H9 (cell line): Measurements from ENCODE around the gene ORC1. TPM values are rescaled to one million over a fixed set of nuclear protein-coding genes. Genes with fewer than 3 reads are reported as not detected.

Source experiments
- DNase-seq: peaks from one replicate; pipeline ENCODE4 v3.0.0-alpha.2; 2017
- H2AFZ ChIP-seq: one replicate; pipeline ENCODE4 v1.6.1; 2013; ENCODE audit warnings: mild to moderate bottlenecking, low read length, control low read depth, moderate library complexity
- H2AK5ac ChIP-seq: 2 replicates; pipeline ENCODE4 v1.6.1; 2013; ENCODE audit warnings: low read length, control low read depth, mixed read lengths; ENCODE audit not compliant: insufficient read length
- H2BK120ac ChIP-seq: one replicate; pipeline ENCODE4 v1.6.1; 2013; ENCODE audit warnings: low read depth, mild to moderate bottlenecking, low read length, control low read depth, inconsistent platforms; ENCODE audit not compliant: poor library complexity, severe bottlenecking
- H2BK12ac ChIP-seq: 2 replicates; pipeline ENCODE4 v1.6.1; 2013; ENCODE audit warnings: low read length, control low read depth, mixed read lengths, low read depth; ENCODE audit not compliant: insufficient read length
- H2BK15ac ChIP-seq: 2 replicates; pipeline ENCODE4 v1.6.1; 2013; ENCODE audit warnings: low read depth, low read length, control low read depth
- H2BK20ac ChIP-seq: one replicate; pipeline ENCODE4 v1.6.1; 2013; ENCODE audit warnings: low read depth, mild to moderate bottlenecking, low read length, control low read depth, inconsistent platforms; ENCODE audit not compliant: poor library complexity, severe bottlenecking
- H2BK5ac ChIP-seq: 2 replicates; pipeline ENCODE4 v1.6.1; 2013; ENCODE audit warnings: low read length, control low read depth, mixed read lengths; ENCODE audit not compliant: insufficient read length
- H3K14ac ChIP-seq: 2 replicates; pipeline ENCODE4 v1.6.1; 2013; ENCODE audit warnings: low read length, control low read depth; ENCODE audit not compliant: insufficient read depth
- H3K18ac ChIP-seq: 2 replicates; pipeline ENCODE4 v1.6.1; 2013; ENCODE audit warnings: low read depth, mild to moderate bottlenecking, mixed read lengths, low read length, control low read depth; ENCODE audit not compliant: insufficient read length
- H3K23ac ChIP-seq: 2 replicates; pipeline ENCODE4 v1.6.1; 2013; ENCODE audit warnings: low read length, control low read depth, mixed read lengths, low read depth; ENCODE audit not compliant: insufficient read length
- H3K23me2 ChIP-seq: 2 replicates; pipeline ENCODE4 v1.6.1; 2013; ENCODE audit warnings: low read depth, mild to moderate bottlenecking, mixed read lengths, low read length, control low read depth; ENCODE audit not compliant: insufficient read length, poor library complexity, severe bottlenecking
- H3K27ac ChIP-seq: 2 replicates; pipeline ENCODE4 v1.5.1; 2013; ENCODE audit warnings: low read length, control low read depth, mixed read lengths, low read depth; ENCODE audit not compliant: insufficient read length
- H3K27me3 ChIP-seq: 2 replicates; pipeline ENCODE4 v1.6.1; 2013; ENCODE audit warnings: low read length, control low read depth, inconsistent platforms; ENCODE audit not compliant: insufficient read depth
- H3K4ac ChIP-seq: 2 replicates; pipeline ENCODE4 v1.6.1; 2013; ENCODE audit warnings: low read depth, mild to moderate bottlenecking, control low read depth, inconsistent platforms, low read length, moderate library complexity
- H3K4me1 ChIP-seq: 2 replicates; pipeline ENCODE4 v1.6.1; 2013; ENCODE audit warnings: low read length, control low read depth, inconsistent platforms; ENCODE audit not compliant: insufficient read depth
- H3K4me2 ChIP-seq: 2 replicates; pipeline ENCODE4 v1.6.1; 2013; ENCODE audit warnings: low read length, control low read depth, mixed read lengths; ENCODE audit not compliant: insufficient read length, insufficient read depth
- H3K56ac ChIP-seq: 2 replicates; pipeline ENCODE4 v1.6.1; 2013; ENCODE audit warnings: low read depth, mild to moderate bottlenecking, mixed read lengths, low read length, control low read depth; ENCODE audit not compliant: insufficient read length
- H3K79me1 ChIP-seq: 2 replicates; pipeline ENCODE4 v1.6.1; 2013; ENCODE audit warnings: low read depth, mild to moderate bottlenecking, moderate library complexity, low read length, control low read depth, inconsistent platforms; ENCODE audit not compliant: insufficient read depth, poor library complexity, severe bottlenecking
- H3K79me2 ChIP-seq: 2 replicates; pipeline ENCODE4 v1.6.1; 2013; ENCODE audit warnings: low read length, control low read depth, inconsistent platforms; ENCODE audit not compliant: insufficient read depth
- H3K9ac ChIP-seq: 2 replicates; pipeline ENCODE4 v1.6.1; 2013; ENCODE audit warnings: low read length, control low read depth, mixed read lengths; ENCODE audit not compliant: insufficient read length; ENCODE audit errors: extremely low read depth
- H3K9me3 ChIP-seq: one replicate; pipeline ENCODE4 v1.6.1; 2013; ENCODE audit warnings: low read depth, low read length, inconsistent platforms; ENCODE audit not compliant: control insufficient read depth
- H3T11ph ChIP-seq: one replicate; pipeline ENCODE4 v1.6.1; 2013; ENCODE audit warnings: mild to moderate bottlenecking, low read length, control low read depth, inconsistent platforms
- H4K20me1 ChIP-seq: one replicate; pipeline ENCODE4 v1.6.1; 2013; ENCODE audit not compliant: control insufficient read depth, insufficient read length, insufficient read depth
- H4K5ac ChIP-seq: 2 replicates; pipeline ENCODE4 v1.6.1; 2013; ENCODE audit warnings: low read depth, mild to moderate bottlenecking, mixed read lengths, low read length, control low read depth; ENCODE audit not compliant: insufficient read length
- H4K8ac ChIP-seq: replicated peaks from 2 replicates; pipeline ENCODE4 v1.6.1; 2013; ENCODE audit warnings: low read length, control low read depth, mixed read lengths, low read depth; ENCODE audit not compliant: insufficient read length
- H4K91ac ChIP-seq: 2 replicates; pipeline ENCODE4 v1.6.1; 2013; ENCODE audit warnings: low read depth, mild to moderate bottlenecking, moderate library complexity, mixed read lengths, low read length, control low read depth; ENCODE audit not compliant: insufficient read length
- H3K27ac Mint-ChIP-seq, 3 experiments: 2 replicates in 2 of 3; 3 replicates in 1 of 3; pipeline ENCODE4 v1.8.0; 2020 to 2021; ENCODE audit warnings: mixed read lengths in 3 of 3, mild to moderate bottlenecking in 1 of 3, moderate library complexity in 1 of 3
- H3K27me3 Mint-ChIP-seq: 2 replicates; pipeline ENCODE4 v1.8.0; 2021; ENCODE audit warnings: low read depth, mild to moderate bottlenecking, moderate library complexity, mixed read lengths
- H3K36me3 Mint-ChIP-seq, 3 experiments: 2 replicates in 2 of 3; 3 replicates in 1 of 3; pipeline ENCODE4 v1.8.0; 2020 to 2021; ENCODE audit warnings: low read depth in 3 of 3, mixed read lengths in 3 of 3; ENCODE audit not compliant: insufficient read depth in 1 of 3
- H3K4me1 Mint-ChIP-seq, 2 experiments: 2 replicates each; pipeline ENCODE4 v1.8.0; 2020; ENCODE audit warnings: mixed read lengths in 2 of 2
- H3K4me3 Mint-ChIP-seq, 2 experiments: 2 replicates in 1 of 2; 3 replicates in 1 of 2; pipeline ENCODE4 v1.8.0; 2020 to 2021; ENCODE audit warnings: mild to moderate bottlenecking in 2 of 2, mixed read lengths in 2 of 2, moderate library complexity in 1 of 2
- H3K9me3 Mint-ChIP-seq, 2 experiments: 2 replicates in 1 of 2; 3 replicates in 1 of 2; pipeline ENCODE4 v1.8.0; 2020; ENCODE audit warnings: mild to moderate bottlenecking in 2 of 2, mixed read lengths in 2 of 2, moderate library complexity in 1 of 2
- CTCF ChIP-seq: fragments of 200-600 bp; sonication (generic); conservative IDR thresholded peaks from 3 replicates; pipeline ENCODE4 v1.8.0; 2021; ENCODE audit warnings: antibody characterized with exemption, mild to moderate bottlenecking
- WGBS: extraction: QIAGEN DNeasy Blood & Tissue Kit; methylation state at CpG from one replicate; pipeline ENCODE4 v1.1.7; 2013; ENCODE audit warnings: missing lambda C conversion rate, low lambda C conversion rate, mixed read lengths; ENCODE audit not compliant: insufficient read length; ENCODE audit errors: extremely low coverage; 5-methylcytosine and 5-hydroxymethylcytosine counted together
- total RNA-seq: library from RNA; stranded (reverse); gene quantifications from 2 replicates; pipeline ENCODE4 v1.2.1, GENCODE V29; 2021

ORC1 gene
- total RNA-seq, 1 experiment from 2014 or later, result 46.4 TPM

- H3K4me3 Mint-ChIP-seq, result peak within 1 kb of the TSS; percentile 89 to 91
- Histone ChIP-seq H2AFZ (no peak within 1 kb of the TSS), H3K23me2 (peaks cover 5% of the 10 kb centered on the region), H4K5ac (no peak within 1 kb of the TSS), H3T11ph (no peak within 1 kb of the TSS), H3K27me3 (no peaks in the 10 kb centered on the region), H3K27ac (no peak within 1 kb of the TSS), H3K56ac (no peak within 1 kb of the TSS), H3K14ac (peak within 1 kb of the TSS; percentile 60), H2BK12ac (no peak within 1 kb of the TSS), H4K8ac (no peak within 1 kb of the TSS), H3K9ac (peak within 1 kb of the TSS; percentile 58), H2BK20ac (no peak within 1 kb of the TSS), H3K4me1 (no peaks in the 10 kb centered on the region), H4K20me1 (no peaks in the 10 kb centered on the region), H2BK120ac (no peak within 1 kb of the TSS), H2AK5ac (no peak within 1 kb of the TSS), H3K4me2 (peak within 1 kb of the TSS; percentile 86), H3K79me1 (no peaks in the 10 kb centered on the region), H3K18ac (peak within 1 kb of the TSS; percentile 23), H2BK5ac (no peak within 1 kb of the TSS), H3K4ac (no peak within 1 kb of the TSS), H2BK15ac (no peak within 1 kb of the TSS), H3K9me3 (no peaks in the 10 kb centered on the region), H3K23ac (no peak within 1 kb of the TSS), H3K79me2 (no peaks in the 10 kb centered on the region), H4K91ac (no peak within 1 kb of the TSS)
- H3K4me1 Mint-ChIP-seq, result peaks cover 28 to 29% of the 10 kb centered on the region in 2 experiments
- no peaks in the 10 kb centered on the region for H3K9me3 Mint-ChIP-seq
- H3K27ac Mint-ChIP-seq, result peak within 1 kb of the TSS; percentile 48 to 94 (median 92); a peak in 6 of 7 replicates
- no CpG with 5 or more reads among the region's 92 CpGs for WGBS
- DNase-seq, result peak; percentile 99
- TF ChIP-seq CTCF, result no peak
- no peaks in the 10 kb centered on the region for H3K27me3 Mint-ChIP-seq
- H3K36me3 Mint-ChIP-seq, result peaks cover 8 to 34% (median 26%) of the 10 kb centered on the region in 3 experiments
Observed at GRCh38 chr1:52365746-52366516, 38.3 kb downstream of the ORC1 start, which contains the start of gene CC2D1B. TSS of gene CC2D1B (minus strand) at chr1:52366205. CDS start at chr1:52364620, 1,585 bp downstream.
